ENCODE measurements around the gene REM2. TPM values are rescaled to one million over a fixed set of nuclear protein-coding genes. Genes with fewer than 3 reads are reported as not detected.
"Not testable (repeated sequence)": the region's sequence is repeated elsewhere in the genome, so short reads cannot be mapped to it uniquely, and the experiment has no call there.

REM2 gene
- total RNA-seq, 1 donor from 2014 or later, result not detected

- peak; percentile 29 for ATAC-seq (ENCODE audit: poor library complexity)
- intact Hi-C loops (cut with DNase I), result no loop called here
These were observed 4.4 kb downstream of the REM2 start for GRCh38 chr14:22887260-22887989.

DNA sequence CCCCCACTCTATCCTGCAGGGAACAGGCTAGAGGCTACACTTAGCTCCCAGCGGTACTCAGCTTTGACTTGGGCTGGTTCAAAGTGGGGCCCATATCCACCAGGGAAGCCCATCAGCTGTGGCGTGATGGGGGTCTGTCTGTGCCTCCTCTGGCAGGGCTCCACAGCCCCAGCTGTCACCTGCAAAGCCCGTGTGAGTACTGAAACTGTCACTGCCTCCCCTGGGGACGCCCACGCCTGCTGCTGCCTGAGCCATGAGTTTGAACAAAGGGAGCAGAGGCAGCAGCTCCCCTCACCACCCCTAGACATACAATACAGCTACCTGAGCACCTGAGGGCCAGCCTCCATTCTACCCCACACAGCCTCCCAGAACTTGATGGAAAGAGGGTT is 5.0 kb downstream of the REM2 start:
- DNase-seq, result no peak
- no peak for ATAC-seq (ENCODE audit: poor library complexity)
- intact Hi-C loops (cut with DNase I), result no loop called here

More at GRCh38 chr14:22887260-22887989, 4.4 kb downstream of the REM2 start:
- DNase-seq, result no peak

DNA sequence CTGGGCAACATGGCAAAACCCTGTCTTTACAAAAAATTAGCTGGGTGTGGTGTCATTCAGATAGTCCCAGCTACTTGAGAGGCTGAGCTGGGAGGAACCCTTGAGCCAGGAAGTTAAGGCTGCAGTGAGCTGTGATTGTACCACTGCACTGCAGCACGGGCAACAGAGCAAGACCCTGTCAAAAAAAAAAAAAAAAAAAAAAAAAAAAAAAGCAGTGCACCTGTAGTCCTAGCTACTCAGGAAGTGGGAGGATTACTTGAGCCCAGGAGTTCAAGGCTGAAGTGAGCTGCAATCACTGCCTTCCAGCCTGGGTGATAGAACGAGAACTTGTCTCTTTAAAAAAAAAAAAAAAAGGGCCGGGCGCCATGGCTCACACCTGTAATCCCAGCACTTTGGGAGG is 5.6 kb downstream of the REM2 start:
- DNase-seq, result no peak

GRCh38 chr14:22890416-22890815 is 7.4 kb downstream of the REM2 start:
- no peak for ATAC-seq (ENCODE audit: poor library complexity)
- no peak for DNase-seq
- intact Hi-C loops (cut with DNase I), result no loop called here

More for the DNA sequence above, 5.6 kb downstream of the REM2 start:
- intact Hi-C loops (cut with DNase I), result no loop called here
- no peak for ATAC-seq (ENCODE audit: poor library complexity)

DNA sequence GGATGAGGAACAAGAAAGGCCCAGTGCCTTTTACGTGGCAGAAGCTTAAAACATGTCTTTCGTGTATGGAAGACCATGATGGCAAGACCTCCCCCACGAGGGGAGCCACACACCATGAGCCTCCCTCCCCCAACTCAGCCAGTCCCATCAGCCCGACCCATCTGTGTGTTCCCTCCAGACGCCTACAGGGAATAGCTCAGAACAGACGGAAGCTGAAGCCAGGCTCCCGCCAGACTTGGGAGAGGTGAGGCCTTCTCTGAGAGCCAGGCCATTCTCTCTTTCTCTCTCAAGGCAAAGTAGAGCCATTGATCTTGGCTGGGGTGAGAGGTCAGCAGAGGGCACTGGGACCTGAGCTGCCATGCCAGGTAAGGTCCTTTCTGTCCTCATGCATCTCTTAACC is 9.5 kb downstream of the REM2 start:
- DNase-seq, result no peak
- intact Hi-C loops (cut with DNase I), result no loop called here
- ATAC-seq (ENCODE audit: poor library complexity), result no peak

- DNase-seq (no peak), ATAC-seq (ENCODE audit: poor library complexity) (no peak)
- intact Hi-C loops (cut with DNase I), result no loop called here
These were observed 10.7 kb downstream of the REM2 start for GRCh38 chr14:22893706-22894105.

DNA sequence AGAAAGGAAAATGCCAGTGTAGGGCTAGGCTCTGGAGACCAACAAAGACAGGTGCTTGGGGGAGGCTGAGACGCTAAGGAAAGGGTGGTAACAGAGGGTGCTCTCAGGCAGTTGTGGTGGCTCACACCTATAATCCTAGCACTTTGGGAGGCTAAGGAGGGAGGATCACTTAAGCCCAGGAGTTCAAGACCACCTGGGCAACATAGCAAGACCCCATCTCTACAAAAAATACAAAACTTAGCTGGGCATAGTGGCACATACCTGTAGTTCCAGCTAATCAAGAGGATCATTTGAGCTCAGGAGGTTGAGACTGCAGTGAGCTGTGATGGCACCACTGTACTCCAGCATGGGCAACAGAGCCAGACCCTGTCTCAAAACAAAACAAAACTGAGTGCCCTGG is 12.4 kb downstream of the REM2 start:
- DNase-seq (no peak), ATAC-seq (ENCODE audit: poor library complexity) (no peak)
- intact Hi-C loops (cut with DNase I), result no loop called here

GRCh38 chr14:22896356-22896755 is 13.3 kb downstream of the REM2 start:
- DNase-seq, result no peak
- intact Hi-C loops (cut with DNase I), result no loop called here
- ATAC-seq (ENCODE audit: poor library complexity), result no peak

GRCh38 chr14:22896760-22897159 is 13.7 kb downstream of the REM2 start:
- intact Hi-C loops (cut with DNase I), result no loop called here

GRCh38 chr14:22897357-22897756 is 14.3 kb downstream of the REM2 start:
- DNase-seq (no peak), ATAC-seq (ENCODE audit: poor library complexity) (no peak)
- intact Hi-C loops (cut with DNase I), result no loop called here

More at GRCh38 chr14:22896760-22897159, 13.7 kb downstream of the REM2 start:
- DNase-seq (no peak), ATAC-seq (ENCODE audit: poor library complexity) (no peak)

- intact Hi-C loops (cut with DNase I), result no loop called here
- DNase-seq (no peak), ATAC-seq (ENCODE audit: poor library complexity) (no peak)
These were observed 15.5 kb downstream of the REM2 start for GRCh38 chr14:22898302-22899090.

- DNase-seq (no peak), ATAC-seq (ENCODE audit: poor library complexity) (peak; percentile 56)
- intact Hi-C loops (cut with DNase I), result no loop called here
These were observed 17.2 kb downstream of the REM2 start for GRCh38 chr14:22900081-22900799.

DNA sequence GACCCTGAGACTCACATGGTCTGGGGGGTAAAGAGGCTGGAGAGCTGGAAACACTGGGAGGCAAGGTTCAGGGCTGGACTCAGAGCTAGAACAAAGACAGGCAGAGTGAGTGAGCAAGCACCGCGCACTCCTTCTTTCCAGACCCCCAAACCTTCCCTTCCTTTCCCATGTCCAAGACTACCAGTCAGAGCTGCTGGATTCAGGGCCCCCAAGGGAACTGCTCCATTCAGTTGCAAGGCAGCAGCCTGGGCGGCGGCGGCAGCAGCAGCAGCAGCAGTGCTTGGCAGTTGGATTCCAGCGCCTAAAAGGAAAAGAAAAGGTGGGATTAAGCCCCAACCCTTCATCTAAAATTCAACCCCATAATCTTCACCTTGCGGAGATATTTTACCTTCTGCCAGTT is 18.8 kb downstream of the REM2 start:
- DNase-seq (no peak), ATAC-seq (ENCODE audit: poor library complexity) (no peak)
- intact Hi-C loops (cut with DNase I), result no loop called here

DNA sequence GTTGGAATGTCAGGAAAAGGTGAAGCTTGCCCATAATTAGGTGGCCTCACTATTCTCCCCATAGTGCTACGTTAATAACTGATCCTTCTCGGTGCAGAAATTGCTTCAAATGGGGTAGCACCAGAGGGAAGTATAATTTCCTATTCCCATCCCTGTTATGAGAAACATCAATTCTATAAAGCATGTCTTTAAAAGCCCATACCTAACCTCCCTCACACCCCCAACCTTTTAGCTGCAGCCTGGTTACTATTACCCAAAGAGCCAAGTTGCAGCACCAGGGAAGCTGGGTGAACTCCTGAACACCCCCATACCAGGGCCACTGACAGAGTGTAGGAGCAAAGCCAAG is 20.7 kb downstream of the REM2 start:
- intact Hi-C loops (cut with DNase I), result no loop called here
- ATAC-seq (ENCODE audit: poor library complexity), result no peak
- no peak for DNase-seq

GRCh38 chr14:22905627-22906026 is 22.6 kb downstream of the REM2 start:
- no peak for DNase-seq
- no peak for ATAC-seq (ENCODE audit: poor library complexity)
- intact Hi-C loops (cut with DNase I), result no loop called here

GRCh38 chr14:22906073-22906472 is 23.1 kb downstream of the REM2 start:
- DNase-seq (no peak), ATAC-seq (ENCODE audit: poor library complexity) (no peak)
- intact Hi-C loops (cut with DNase I), result no loop called here

DNA sequence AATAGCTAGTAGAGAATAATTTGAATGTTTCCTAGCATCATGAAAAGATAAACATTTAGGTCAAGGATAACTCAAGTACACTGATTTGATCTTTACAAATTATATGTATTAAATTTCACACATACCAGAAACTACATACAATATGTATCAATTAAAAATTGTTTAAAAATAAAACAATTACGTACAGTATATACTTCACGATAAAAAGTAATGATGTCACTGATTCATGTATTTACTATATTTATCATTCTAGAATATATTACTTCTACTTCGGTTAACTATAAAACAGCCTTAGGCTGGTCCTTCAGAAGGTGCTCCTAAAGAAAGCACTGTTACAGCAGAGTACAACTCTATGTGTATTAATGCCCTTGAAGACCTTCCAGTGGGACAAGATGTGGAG is 24.4 kb downstream of the REM2 start:
- ATAC-seq (ENCODE audit: poor library complexity) (no peak), DNase-seq (no peak)
- intact Hi-C loops (cut with DNase I), result no loop called here

GRCh38 chr14:22908601-22909000 is 25.6 kb downstream of the REM2 start:
- DNase-seq, result no peak
- intact Hi-C loops (cut with DNase I), result no loop called here
- no peak for ATAC-seq (ENCODE audit: poor library complexity)

DNA sequence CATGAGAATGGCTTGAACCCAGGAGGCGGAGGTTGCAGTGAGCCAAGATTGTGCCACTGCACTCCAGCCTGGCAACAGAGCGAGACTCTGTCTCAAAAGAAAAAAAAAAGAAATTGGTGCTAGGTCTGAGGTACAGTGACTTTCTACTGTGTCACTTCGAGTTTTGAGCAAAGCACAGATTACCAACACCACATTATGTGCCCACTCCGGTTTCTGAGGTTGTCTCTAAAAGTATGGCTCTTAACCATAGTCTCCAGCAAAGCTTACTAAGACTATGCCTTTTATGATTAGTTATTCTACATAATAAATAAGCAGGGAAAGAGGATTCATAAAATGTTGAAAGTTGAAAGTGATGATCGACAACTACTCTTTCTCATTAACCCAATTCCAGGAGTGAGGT is 27.9 kb downstream of the REM2 start:
- intact Hi-C loops (cut with DNase I), result no loop called here

DNA sequence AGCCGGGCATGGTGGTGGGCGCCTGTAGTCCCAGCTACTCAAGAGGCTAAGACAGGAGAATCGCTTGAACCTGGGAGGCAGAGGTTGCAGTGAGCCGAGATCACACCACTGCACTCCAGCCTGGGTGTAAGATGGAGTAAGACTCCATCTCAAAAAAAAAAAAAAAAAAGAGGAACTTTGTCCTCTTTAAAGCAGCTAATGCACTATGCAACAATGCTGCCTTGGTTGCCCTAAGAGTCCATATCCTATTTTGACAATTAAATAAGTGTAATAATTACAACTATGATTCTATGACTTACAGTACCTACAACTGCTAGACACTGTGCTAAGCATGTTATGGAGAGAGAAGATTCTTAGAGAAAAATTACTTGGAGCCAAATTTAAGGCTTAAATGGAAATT is 31.8 kb downstream of the REM2 start:
- intact Hi-C loops (cut with DNase I); ATAC-seq (ENCODE audit: poor library complexity); DNase-seq: not testable (repeated sequence)

More for the DNA sequence above, 27.9 kb downstream of the REM2 start:
- DNase-seq (no peak), ATAC-seq (ENCODE audit: poor library complexity) (no peak)
